Thoracic aorta (tissue), 2 donors: ENCODE data around the gene TRPV6. TPM values are rescaled to one million over a fixed set of nuclear protein-coding genes. Genes with fewer than 3 reads are reported as not detected.

ENCODE experiments used
- ATAC-seq: fragments of 150-250 bp; one replicate; pipeline ENCODE4 v1.8.0; 2017; ENCODE audit warnings: low read depth; ENCODE audit not compliant: insufficient number of reproducible peaks, low FRiP score
- DNase-seq: peaks from one replicate; pipeline ENCODE4 v3.0.0-alpha.2; 2020; ENCODE audit warnings: low spot score
- H3K27ac ChIP-seq, 2 donors: fragments of 200-600 bp; sonication (generic); 1 replicate in 1 of 2; 2 replicates in 1 of 2; pipeline ENCODE4 v1.5.1; 2016; ENCODE audit warnings: mild to moderate bottlenecking in 2 of 2, moderate library complexity in 2 of 2
- H3K27me3 ChIP-seq: fragments of 200-600 bp; sonication (generic); replicated peaks from 2 replicates; pipeline ENCODE4 v1.6.0; 2016; ENCODE audit warnings: mild to moderate bottlenecking; ENCODE audit not compliant: insufficient read depth
- H3K36me3 ChIP-seq: fragments of 200-600 bp; sonication (generic); one replicate; pipeline ENCODE4 v1.5.1; 2016
- H3K4me1 ChIP-seq, 2 donors: fragments of 200-600 bp; sonication (generic); 1 replicate in 1 of 2; 2 replicates in 1 of 2; pipeline versions ENCODE4 v1.5.1 to v1.6.0; 2016; ENCODE audit warnings: low read depth in 2 of 2, mild to moderate bottlenecking in 1 of 2; ENCODE audit not compliant: control insufficient read depth in 1 of 2
- H3K4me3 ChIP-seq: fragments of 200-600 bp; sonication (generic); 2 replicates; pipeline ENCODE4 v1.5.1; 2016; ENCODE audit warnings: mild to moderate bottlenecking
- H3K9me3 ChIP-seq: fragments of 200-600 bp; sonication (generic); 2 replicates; pipeline ENCODE4 v1.5.1; 2016
- total RNA-seq, 2 donors: library from RNA; depleted of rRNA; stranded (reverse); fragments of >200 nt; gene quantifications; one replicate each; pipeline versions ENCODE4 v1.1.0 to v1.2.3, GENCODE V29; 2016
- TF ChIP-seq, protein P1 (sequence below): fragments of 200-600 bp; sonication (generic); IDR thresholded peaks from one replicate; pipeline ENCODE4 v1.5.1; 2019; ENCODE audit warnings: antibody characterized with exemption

Gene TRPV6
- total RNA-seq, 2 donors from 2014 or later, result not detected

DNA sequence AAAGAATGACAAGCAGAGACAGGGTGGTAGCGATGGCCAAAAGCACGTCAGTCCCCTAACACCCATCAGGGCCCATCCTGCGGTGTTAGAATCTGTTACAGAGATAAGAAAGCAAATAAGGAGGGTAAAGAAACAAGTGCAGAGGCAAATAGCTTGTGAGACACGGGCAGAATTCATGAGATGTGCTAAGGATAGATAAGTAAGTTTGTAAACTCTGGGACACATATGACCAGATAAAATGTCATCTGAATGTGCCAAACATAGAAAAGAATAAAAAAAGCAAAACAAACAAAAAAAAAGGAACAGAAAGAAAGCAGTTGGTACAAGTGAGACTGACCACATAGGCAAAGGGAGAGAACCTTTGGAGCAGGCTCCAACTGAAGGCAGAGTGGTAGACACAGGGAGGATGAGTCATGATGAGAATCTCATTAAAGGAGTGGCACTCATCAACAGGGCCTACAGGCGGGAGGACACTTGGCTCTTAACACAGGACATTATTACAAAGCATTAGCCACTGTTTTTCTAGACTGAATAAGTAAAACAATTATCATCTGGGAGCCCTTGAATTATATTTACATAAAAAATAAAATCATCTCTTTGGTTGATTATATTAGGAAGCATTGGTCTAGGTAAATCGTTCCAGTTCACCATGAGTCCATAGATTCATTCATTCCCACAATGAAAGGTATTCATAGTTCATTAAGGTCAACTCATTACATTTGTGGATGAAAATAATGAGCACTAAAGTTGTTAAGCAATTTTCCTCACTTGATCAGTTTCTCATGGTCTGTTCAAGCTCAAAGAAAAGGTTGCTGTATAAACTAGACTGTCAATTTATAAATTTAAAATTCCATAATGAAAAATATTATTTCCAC lies 52.1 kb downstream of the TRPV6 start:
- Histone ChIP-seq H3K4me1 (no peaks in the 10 kb centered on the region), H3K27me3 (no peaks in the 10 kb centered on the region), H3K4me3 (no peak overlapping the region), H3K9me3 (no peaks in the 10 kb centered on the region), H3K27ac (no peak overlapping the region), H3K36me3 (no peaks in the 10 kb centered on the region)
- no peak for ATAC-seq
- no peak for DNase-seq
- TF ChIP-seq, protein P1, sequence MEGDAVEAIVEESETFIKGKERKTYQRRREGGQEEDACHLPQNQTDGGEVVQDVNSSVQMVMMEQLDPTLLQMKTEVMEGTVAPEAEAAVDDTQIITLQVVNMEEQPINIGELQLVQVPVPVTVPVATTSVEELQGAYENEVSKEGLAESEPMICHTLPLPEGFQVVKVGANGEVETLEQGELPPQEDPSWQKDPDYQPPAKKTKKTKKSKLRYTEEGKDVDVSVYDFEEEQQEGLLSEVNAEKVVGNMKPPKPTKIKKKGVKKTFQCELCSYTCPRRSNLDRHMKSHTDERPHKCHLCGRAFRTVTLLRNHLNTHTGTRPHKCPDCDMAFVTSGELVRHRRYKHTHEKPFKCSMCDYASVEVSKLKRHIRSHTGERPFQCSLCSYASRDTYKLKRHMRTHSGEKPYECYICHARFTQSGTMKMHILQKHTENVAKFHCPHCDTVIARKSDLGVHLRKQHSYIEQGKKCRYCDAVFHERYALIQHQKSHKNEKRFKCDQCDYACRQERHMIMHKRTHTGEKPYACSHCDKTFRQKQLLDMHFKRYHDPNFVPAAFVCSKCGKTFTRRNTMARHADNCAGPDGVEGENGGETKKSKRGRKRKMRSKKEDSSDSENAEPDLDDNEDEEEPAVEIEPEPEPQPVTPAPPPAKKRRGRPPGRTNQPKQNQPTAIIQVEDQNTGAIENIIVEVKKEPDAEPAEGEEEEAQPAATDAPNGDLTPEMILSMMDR, result no peak

DNA sequence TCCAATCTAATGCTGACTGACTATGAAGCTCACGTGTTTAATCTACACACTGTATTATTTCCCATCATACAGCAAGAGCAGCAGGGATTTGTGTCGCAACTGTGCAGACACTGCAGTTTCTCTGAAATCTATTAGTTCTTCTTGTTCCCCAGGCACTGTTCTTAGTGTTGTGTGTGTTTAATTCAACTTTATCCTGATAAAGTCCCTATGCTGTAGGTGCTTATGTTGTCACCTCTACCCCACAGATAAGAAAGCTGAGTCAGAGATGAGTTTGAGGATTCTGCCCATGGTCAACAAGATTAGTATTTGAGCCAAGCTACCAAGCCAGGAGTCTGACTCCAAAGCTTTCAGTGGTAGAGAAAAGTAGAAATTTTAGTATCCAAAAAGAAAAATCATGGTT lies 53.1 kb downstream of the TRPV6 start:
- H3K27me3 ChIP-seq, result no peaks in the 10 kb centered on the region
- H3K9me3 ChIP-seq, result no peaks in the 10 kb centered on the region
- H3K4me3 ChIP-seq, result no peak overlapping the region
- H3K27ac ChIP-seq, result no peak overlapping the region
- TF ChIP-seq, protein P1, result no peak
- ATAC-seq (no peak), DNase-seq (no peak)
- no peaks in the 10 kb centered on the region for H3K4me1 ChIP-seq
- H3K36me3 ChIP-seq, result no peaks in the 10 kb centered on the region

DNA sequence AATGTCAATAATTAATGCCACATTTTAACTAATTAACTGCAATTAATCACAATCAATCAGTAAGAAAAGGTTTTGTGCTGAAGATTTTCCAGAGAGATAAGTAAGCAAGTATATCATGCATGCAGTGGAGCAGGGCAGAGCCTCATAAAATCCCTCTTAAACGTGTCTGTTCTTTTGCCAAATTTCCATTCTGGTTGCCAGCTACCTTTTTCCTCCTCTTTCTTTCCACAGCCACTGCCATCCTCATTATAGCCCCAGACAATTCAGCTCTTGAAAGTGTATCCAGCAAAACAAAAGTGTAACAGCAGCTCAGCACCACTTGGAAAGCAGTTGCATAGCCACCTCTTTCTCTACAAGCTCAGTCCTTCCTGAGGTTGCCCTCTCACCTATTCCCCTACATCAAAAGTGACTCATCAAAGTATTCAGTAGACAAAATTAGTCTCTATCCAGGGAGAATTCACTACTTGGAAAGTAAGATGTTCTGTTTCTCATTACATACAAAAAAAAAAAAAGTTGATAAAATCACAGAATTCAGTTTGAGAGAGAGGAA lies 57.5 kb downstream of the TRPV6 start:
- Histone ChIP-seq H3K36me3 (no peaks in the 10 kb centered on the region), H3K4me3 (no peak overlapping the region), H3K9me3 (peaks cover 9% of the 10 kb centered on the region), H3K27ac (no peak overlapping the region), H3K4me1 (no peaks in the 10 kb centered on the region), H3K27me3 (no peaks in the 10 kb centered on the region)
- TF ChIP-seq, protein P1, result no peak
- no peak for DNase-seq
- no peak for ATAC-seq

DNA sequence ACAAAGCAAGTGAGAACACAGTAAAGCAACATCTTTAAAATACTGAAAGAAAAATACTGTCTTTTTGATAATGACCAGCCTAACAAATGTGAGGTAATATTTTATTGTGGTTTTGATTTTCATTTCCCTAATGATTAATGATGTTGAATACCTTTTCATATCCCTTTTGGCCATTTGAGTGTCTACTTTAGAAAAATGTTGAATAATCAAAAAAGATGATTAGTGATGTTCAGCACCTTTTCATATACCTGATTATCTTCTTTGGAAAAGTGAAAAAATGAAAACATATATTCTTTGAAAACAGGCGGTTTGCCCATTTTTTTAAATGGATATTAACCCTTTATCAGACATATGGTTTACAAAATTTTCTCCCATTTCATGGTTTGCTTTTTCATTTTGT lies 62.8 kb downstream of the TRPV6 start:
- H3K27ac ChIP-seq, result no peak overlapping the region
- no peak overlapping the region for H3K4me3 ChIP-seq
- peaks cover 9% of the 10 kb centered on the region for H3K9me3 ChIP-seq
- DNase-seq, result no peak
- no peaks in the 10 kb centered on the region for H3K36me3 ChIP-seq
- H3K4me1 ChIP-seq, result no peaks in the 10 kb centered on the region
- no peak for ATAC-seq
- H3K27me3 ChIP-seq, result no peaks in the 10 kb centered on the region
- TF ChIP-seq, protein P1, result no peak

Other genes with a start within 250 kb of the TRPV6 start
- 10 to 100 TPM in 1 of 2 donors, 1 to 10 TPM in 1; 5.1 to 16.9 TPM for gene PRSS1, start 136.3 kb downstream of the TRPV6 start, total RNA-seq
- 10 to 100 TPM in 1 of 2 donors, 1 to 10 TPM in 1; 6.1 to 15.4 TPM for gene PRSS2, start 114.8 kb downstream of the TRPV6 start, total RNA-seq
- 10 to 100 TPM; 25.3 to 30.5 TPM for gene EPHB6, start 30.7 kb downstream of the TRPV6 start, total RNA-seq
- gene TRPV5, start 48.0 kb upstream of the TRPV6 start, total RNA-seq, result not detected
- not detected for gene LLCFC1, start 53.7 kb upstream of the TRPV6 start, total RNA-seq
- gene KEL, start 76.6 kb upstream of the TRPV6 start, total RNA-seq, result not detected
- not detected for gene OR9A2, start 141.4 kb upstream of the TRPV6 start, total RNA-seq
- gene OR6V1, start 166.6 kb upstream of the TRPV6 start, total RNA-seq, result not detected
- 1 to 10 TPM in 1 of 2 donors, not detected in 1; 1.1 TPM for gene PIP, start 246.3 kb upstream of the TRPV6 start, total RNA-seq